ENCODE data around the gene GPX8. TPM values are rescaled to one million over a fixed set of nuclear protein-coding genes. Genes with fewer than 3 reads are reported as not detected.

Gene GPX8
- total and polyA plus RNA-seq, 9 of the 15 experiments (the other 6 are each of a cell fraction or from before 2014, with no cell fraction given) = 0.62 to 1.8 (median 1.2) TPM

DNA sequence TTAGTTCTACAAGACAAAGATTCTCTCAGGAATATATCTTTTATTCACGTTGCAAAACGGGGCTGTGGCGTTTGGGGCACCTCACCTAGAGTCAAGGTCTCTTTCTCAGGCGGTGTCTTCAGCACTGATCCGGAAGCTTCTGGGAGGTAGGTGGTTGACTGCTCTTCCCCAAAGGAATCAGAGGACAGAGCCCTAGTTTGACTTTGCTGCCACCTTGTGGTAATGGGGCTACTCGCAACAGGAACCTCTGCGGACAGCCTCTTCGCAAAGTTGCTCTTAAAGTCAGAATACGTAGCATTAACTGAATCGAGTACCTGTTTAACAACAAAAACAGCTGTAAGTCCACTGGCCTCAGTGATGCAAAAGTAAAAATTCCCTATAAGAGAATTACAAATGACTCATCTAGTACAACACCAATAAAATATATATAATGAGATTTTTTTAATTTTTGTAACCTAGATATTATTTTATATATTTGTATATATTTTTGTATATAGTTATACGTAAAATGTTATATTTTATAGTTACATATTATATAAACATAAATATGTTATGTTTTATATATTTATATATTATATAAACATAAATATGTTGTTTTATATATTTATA is 13.3 kb upstream of the GPX8 start (continued):
- TF ChIP-seq RB1 (IDR thresholded peaks at IDR 0.05; ENCODE audit: low read depth) = peak; percentile 47; the same call in 1 of the 2 replicates
- TF ChIP-seq ZNF584 (CRISPR knock-in tag; IDR thresholded peaks at IDR 0.05; ENCODE audit: low read depth) = no peak
- TF ChIP-seq KDM1A (IDR thresholded peaks at IDR 0.05) = no peak
- 0 out of 4 replicates have a peak, but pooled peaks of 1 of the 2 experiments have one; percentile 26 for TF ChIP-seq MNT (conservative IDR thresholded peaks at IDR 0.05)
- TF ChIP-seq SMARCE1 (IDR thresholded peaks at IDR 0.05) = no peak
- peak; percentile 0; the same call in 1 of the 2 replicates for TF ChIP-seq SPI1 (IDR thresholded peaks at IDR 0.05; ENCODE audit: borderline replicate concordance, low read depth, low read length)
- TF ChIP-seq ZNF699 (CRISPR knock-in tag; IDR thresholded peaks at IDR 0.05; ENCODE audit: insufficient replicate concordance) = no peak
- TF ChIP-seq SMARCB1 (IDR thresholded peaks at IDR 0.05; ENCODE audit: insufficient read length, low read depth) = no peak
- no peak for TF ChIP-seq CREBBP (IDR thresholded peaks at IDR 0.05; ENCODE audit: low read depth, low read length)
- TF ChIP-seq SMAD2 (IDR thresholded peaks at IDR 0.05; ENCODE audit: low read depth, low read length) = no peak
- TF ChIP-seq, protein P1, sequence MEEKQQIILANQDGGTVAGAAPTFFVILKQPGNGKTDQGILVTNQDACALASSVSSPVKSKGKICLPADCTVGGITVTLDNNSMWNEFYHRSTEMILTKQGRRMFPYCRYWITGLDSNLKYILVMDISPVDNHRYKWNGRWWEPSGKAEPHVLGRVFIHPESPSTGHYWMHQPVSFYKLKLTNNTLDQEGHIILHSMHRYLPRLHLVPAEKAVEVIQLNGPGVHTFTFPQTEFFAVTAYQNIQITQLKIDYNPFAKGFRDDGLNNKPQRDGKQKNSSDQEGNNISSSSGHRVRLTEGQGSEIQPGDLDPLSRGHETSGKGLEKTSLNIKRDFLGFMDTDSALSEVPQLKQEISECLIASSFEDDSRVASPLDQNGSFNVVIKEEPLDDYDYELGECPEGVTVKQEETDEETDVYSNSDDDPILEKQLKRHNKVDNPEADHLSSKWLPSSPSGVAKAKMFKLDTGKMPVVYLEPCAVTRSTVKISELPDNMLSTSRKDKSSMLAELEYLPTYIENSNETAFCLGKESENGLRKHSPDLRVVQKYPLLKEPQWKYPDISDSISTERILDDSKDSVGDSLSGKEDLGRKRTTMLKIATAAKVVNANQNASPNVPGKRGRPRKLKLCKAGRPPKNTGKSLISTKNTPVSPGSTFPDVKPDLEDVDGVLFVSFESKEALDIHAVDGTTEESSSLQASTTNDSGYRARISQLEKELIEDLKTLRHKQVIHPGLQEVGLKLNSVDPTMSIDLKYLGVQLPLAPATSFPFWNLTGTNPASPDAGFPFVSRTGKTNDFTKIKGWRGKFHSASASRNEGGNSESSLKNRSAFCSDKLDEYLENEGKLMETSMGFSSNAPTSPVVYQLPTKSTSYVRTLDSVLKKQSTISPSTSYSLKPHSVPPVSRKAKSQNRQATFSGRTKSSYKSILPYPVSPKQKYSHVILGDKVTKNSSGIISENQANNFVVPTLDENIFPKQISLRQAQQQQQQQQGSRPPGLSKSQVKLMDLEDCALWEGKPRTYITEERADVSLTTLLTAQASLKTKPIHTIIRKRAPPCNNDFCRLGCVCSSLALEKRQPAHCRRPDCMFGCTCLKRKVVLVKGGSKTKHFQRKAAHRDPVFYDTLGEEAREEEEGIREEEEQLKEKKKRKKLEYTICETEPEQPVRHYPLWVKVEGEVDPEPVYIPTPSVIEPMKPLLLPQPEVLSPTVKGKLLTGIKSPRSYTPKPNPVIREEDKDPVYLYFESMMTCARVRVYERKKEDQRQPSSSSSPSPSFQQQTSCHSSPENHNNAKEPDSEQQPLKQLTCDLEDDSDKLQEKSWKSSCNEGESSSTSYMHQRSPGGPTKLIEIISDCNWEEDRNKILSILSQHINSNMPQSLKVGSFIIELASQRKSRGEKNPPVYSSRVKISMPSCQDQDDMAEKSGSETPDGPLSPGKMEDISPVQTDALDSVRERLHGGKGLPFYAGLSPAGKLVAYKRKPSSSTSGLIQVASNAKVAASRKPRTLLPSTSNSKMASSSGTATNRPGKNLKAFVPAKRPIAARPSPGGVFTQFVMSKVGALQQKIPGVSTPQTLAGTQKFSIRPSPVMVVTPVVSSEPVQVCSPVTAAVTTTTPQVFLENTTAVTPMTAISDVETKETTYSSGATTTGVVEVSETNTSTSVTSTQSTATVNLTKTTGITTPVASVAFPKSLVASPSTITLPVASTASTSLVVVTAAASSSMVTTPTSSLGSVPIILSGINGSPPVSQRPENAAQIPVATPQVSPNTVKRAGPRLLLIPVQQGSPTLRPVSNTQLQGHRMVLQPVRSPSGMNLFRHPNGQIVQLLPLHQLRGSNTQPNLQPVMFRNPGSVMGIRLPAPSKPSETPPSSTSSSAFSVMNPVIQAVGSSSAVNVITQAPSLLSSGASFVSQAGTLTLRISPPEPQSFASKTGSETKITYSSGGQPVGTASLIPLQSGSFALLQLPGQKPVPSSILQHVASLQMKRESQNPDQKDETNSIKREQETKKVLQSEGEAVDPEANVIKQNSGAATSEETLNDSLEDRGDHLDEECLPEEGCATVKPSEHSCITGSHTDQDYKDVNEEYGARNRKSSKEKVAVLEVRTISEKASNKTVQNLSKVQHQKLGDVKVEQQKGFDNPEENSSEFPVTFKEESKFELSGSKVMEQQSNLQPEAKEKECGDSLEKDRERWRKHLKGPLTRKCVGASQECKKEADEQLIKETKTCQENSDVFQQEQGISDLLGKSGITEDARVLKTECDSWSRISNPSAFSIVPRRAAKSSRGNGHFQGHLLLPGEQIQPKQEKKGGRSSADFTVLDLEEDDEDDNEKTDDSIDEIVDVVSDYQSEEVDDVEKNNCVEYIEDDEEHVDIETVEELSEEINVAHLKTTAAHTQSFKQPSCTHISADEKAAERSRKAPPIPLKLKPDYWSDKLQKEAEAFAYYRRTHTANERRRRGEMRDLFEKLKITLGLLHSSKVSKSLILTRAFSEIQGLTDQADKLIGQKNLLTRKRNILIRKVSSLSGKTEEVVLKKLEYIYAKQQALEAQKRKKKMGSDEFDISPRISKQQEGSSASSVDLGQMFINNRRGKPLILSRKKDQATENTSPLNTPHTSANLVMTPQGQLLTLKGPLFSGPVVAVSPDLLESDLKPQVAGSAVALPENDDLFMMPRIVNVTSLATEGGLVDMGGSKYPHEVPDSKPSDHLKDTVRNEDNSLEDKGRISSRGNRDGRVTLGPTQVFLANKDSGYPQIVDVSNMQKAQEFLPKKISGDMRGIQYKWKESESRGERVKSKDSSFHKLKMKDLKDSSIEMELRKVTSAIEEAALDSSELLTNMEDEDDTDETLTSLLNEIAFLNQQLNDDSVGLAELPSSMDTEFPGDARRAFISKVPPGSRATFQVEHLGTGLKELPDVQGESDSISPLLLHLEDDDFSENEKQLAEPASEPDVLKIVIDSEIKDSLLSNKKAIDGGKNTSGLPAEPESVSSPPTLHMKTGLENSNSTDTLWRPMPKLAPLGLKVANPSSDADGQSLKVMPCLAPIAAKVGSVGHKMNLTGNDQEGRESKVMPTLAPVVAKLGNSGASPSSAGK (IDR thresholded peaks at IDR 0.05) = no peak
- no peak for TF ChIP-seq NFIX (CRISPR knock-in tag; IDR thresholded peaks at IDR 0.05; ENCODE audit: low read depth)
